ENCODE measurements around the gene TMEM18.
A peak's percentile ranks its signal among the peaks of the same experiment; 100 is the strongest.

Gene TMEM18

GRCh38 chr2:668000-668398 lies 9.2 kb downstream of the TMEM18 start:
- no peak for TF ChIP-seq Cebpa-rat (IDR thresholded peaks at IDR 0.05)

GRCh38 chr2:667332-667999 lies 9.7 kb downstream of the TMEM18 start:
- peaks cover 63 to 84% (median 78%) of the 10 kb centered on the region in 11 experiments for H3K36me3 ChIP-seq
- H3K4me2 ChIP-seq = peak overlapping the region in 4 of 11 experiments; percentile 16 to 88 (median 86); a peak in 5 of 22 replicates
- peak overlapping the region in 2 of 11 experiments; percentile 1 to 95; a peak in 2 of 22 replicates for H3K27ac ChIP-seq
- peaks cover 19 to 47% (median 28%) of the 10 kb centered on the region in 11 experiments for H3K9me3 ChIP-seq (replicated peaks in 1 of 11)
- no peak overlapping the region for H3K4me3 ChIP-seq
- H4K20me1 ChIP-seq = peaks cover 0 to 10% (median 0%) of the 10 kb centered on the region in 11 experiments; a peak in 7 of 22 replicates
- no peaks in the 10 kb centered on the region for H3K27me3 ChIP-seq
- TF ChIP-seq Cebpa-rat (IDR thresholded peaks at IDR 0.05) = no peak
- peaks cover 33 to 66% (median 58%) of the 10 kb centered on the region in 10 experiments for H3K4me1 ChIP-seq
- H3K9ac ChIP-seq = no peak overlapping the region

More at GRCh38 chr2:668000-668398, 9.2 kb downstream of the TMEM18 start:
- Histone ChIP-seq H3K4me1 (peaks cover 33 to 66% (median 58%) of the 10 kb centered on the region in 10 experiments), H3K9me3 (replicated peaks in 1 of 11) (peaks cover 19 to 47% (median 28%) of the 10 kb centered on the region in 11 experiments), H3K36me3 (peaks cover 65 to 89% (median 81%) of the 10 kb centered on the region in 11 experiments), H3K4me3 (no peak overlapping the region), H3K27ac (peak overlapping the region in 3 of 11 experiments; percentile 6 to 96 (median 95); a peak in 3 of 22 replicates), H3K4me2 (peak overlapping the region in 5 of 11 experiments; percentile 16 to 88 (median 85); a peak in 6 of 22 replicates), H3K9ac (no peak overlapping the region), H3K27me3 (no peaks in the 10 kb centered on the region), H4K20me1 (peaks cover 0 to 15% (median 0%) of the 10 kb centered on the region in 11 experiments; a peak in 7 of 22 replicates)

DNA sequence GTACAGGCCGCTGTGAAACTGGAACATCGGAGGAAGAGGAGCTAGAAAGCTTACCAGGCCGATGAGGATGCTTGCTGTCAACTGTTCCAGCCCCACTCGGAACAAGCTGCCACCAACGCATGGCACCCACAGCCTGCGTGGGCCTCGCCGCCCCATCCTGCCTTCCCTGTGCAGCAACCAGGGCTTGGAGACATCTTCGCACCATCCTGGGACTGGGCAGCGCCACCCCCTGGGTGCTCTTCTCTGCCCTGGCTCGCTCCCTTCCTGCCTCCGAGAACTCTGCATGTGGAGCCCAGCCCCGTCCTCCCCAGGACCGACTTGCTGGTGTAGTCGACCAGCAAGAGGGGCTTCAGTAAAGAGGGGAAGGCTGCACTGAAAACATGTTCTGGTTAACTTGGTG lies 10.8 kb downstream of the TMEM18 start:
- H3K9me3 ChIP-seq (replicated peaks in 1 of 11) = peaks cover 19 to 47% (median 28%) of the 10 kb centered on the region in 11 experiments
- no peak overlapping the region for H3K27ac ChIP-seq
- peaks cover 0 to 10% (median 0%) of the 10 kb centered on the region in 11 experiments; a peak in 1 of 22 replicates for H4K20me1 ChIP-seq
- TF ChIP-seq Cebpa-rat (IDR thresholded peaks at IDR 0.05) = no peak
- peaks cover 30 to 69% (median 60%) of the 10 kb centered on the region in 10 experiments for H3K4me1 ChIP-seq
- no peaks in the 10 kb centered on the region for H3K27me3 ChIP-seq
- peak overlapping the region in 3 of 10 experiments; percentile 11 to 45 (median 17); a peak in 5 of 20 replicates for H3K4me3 ChIP-seq
- no peak overlapping the region for H3K9ac ChIP-seq
- peaks cover 58 to 78% (median 73%) of the 10 kb centered on the region in 11 experiments for H3K36me3 ChIP-seq
- H3K4me2 ChIP-seq = no peak overlapping the region

GRCh38 chr2:665340-666073 lies 11.7 kb downstream of the TMEM18 start:
- Histone ChIP-seq H4K20me1 (peaks cover 0 to 19% (median 0%) of the 10 kb centered on the region in 11 experiments; a peak in 2 of 22 replicates), H3K4me2 (no peak overlapping the region), H3K4me1 (peaks cover 22 to 69% (median 62%) of the 10 kb centered on the region in 10 experiments), H3K27me3 (no peaks in the 10 kb centered on the region), H3K9me3 (replicated peaks in 1 of 11) (peaks cover 19 to 42% (median 28%) of the 10 kb centered on the region in 11 experiments), H3K36me3 (peaks cover 56 to 73% (median 70%) of the 10 kb centered on the region in 11 experiments), H3K27ac (no peak overlapping the region), H3K4me3 (peak overlapping the region in 2 of 10 experiments; percentile 16 to 21; a peak in 4 of 20 replicates), H3K9ac (no peak overlapping the region)
- no peak for TF ChIP-seq Cebpa-rat (IDR thresholded peaks at IDR 0.05)

- H3K9ac ChIP-seq = no peak overlapping the region
- H3K9me3 ChIP-seq (replicated peaks in 1 of 11) = peaks cover 19 to 40% (median 28%) of the 10 kb centered on the region in 11 experiments
- peaks cover 0 to 19% (median 0%) of the 10 kb centered on the region in 11 experiments; a peak in 2 of 22 replicates for H4K20me1 ChIP-seq
- 0 out of 22 replicates have a peak overlapping the region, but pooled peaks of 1 of the 11 experiments have one; percentile 83 for H3K4me2 ChIP-seq
- peaks cover 42 to 58% (median 56%) of the 10 kb centered on the region in 11 experiments for H3K36me3 ChIP-seq
- H3K4me3 ChIP-seq = no peak overlapping the region
- H3K27me3 ChIP-seq = no peaks in the 10 kb centered on the region
- TF ChIP-seq Cebpa-rat (IDR thresholded peaks at IDR 0.05) = no peak
- H3K27ac ChIP-seq = no peak overlapping the region
- peaks cover 17 to 69% (median 59%) of the 10 kb centered on the region in 10 experiments for H3K4me1 ChIP-seq
Observed at GRCh38 chr2:664063-664462, 13.1 kb downstream of the TMEM18 start.

DNA sequence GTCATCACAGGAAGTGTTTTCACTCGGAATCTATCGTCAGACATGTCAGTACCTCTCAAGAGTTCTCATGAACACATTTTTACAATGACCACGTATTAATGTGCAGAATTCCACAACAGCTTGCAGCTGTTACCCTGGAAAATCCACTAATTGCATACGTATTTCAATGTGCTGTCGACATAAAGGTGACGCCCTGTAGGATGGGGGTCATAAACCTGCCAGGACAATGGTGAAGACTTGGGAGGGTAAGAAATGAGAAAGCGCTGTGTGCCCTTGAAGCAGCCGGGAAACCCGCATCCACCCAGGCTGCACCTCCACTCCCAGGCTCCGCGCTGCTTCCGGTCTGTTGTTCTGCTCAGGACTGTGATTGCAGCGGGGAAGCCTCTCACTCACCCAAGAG lies 14.0 kb downstream of the TMEM18 start:
- Histone ChIP-seq H3K4me3 (no peak overlapping the region), H3K27me3 (no peaks in the 10 kb centered on the region), H3K4me1 (peaks cover 17 to 69% (median 54%) of the 10 kb centered on the region in 10 experiments), H3K9me3 (replicated peaks in 1 of 11) (peaks cover 19 to 34% (median 27%) of the 10 kb centered on the region in 11 experiments), H3K4me2 (peak overlapping the region; percentile 51 to 86 (median 71)), H3K36me3 (peaks cover 33 to 50% (median 47%) of the 10 kb centered on the region in 11 experiments), H3K9ac (peak overlapping the region in 5 of 11 experiments; percentile 5 to 56 (median 36); a peak in 6 of 22 replicates), H4K20me1 (peaks cover 0 to 19% (median 0%) of the 10 kb centered on the region in 11 experiments; a peak in 2 of 22 replicates), H3K27ac (no peak overlapping the region)
- no peak for TF ChIP-seq Cebpa-rat (IDR thresholded peaks at IDR 0.05)

- Histone ChIP-seq H3K27ac (no peak overlapping the region), H3K9me3 (replicated peaks in 1 of 11) (peaks cover 14 to 16% (median 15%) of the 10 kb centered on the region in 11 experiments), H3K4me2 (peak overlapping the region in 2 of 11 experiments; percentile 72 to 83; a peak in 2 of 22 replicates), H3K27me3 (no peaks in the 10 kb centered on the region), H4K20me1 (peaks cover 0 to 19% (median 0%) of the 10 kb centered on the region in 11 experiments; a peak in 2 of 22 replicates), H3K36me3 (peaks cover 14 to 31% (median 29%) of the 10 kb centered on the region in 11 experiments), H3K9ac (no peak overlapping the region), H3K4me3 (no peak overlapping the region), H3K4me1 (peaks cover 21 to 76% (median 62%) of the 10 kb centered on the region in 10 experiments)
- no peak for TF ChIP-seq Cebpa-rat (IDR thresholded peaks at IDR 0.05)
Observed at GRCh38 chr2:661360-661635, 15.9 kb downstream of the TMEM18 start.

DNA sequence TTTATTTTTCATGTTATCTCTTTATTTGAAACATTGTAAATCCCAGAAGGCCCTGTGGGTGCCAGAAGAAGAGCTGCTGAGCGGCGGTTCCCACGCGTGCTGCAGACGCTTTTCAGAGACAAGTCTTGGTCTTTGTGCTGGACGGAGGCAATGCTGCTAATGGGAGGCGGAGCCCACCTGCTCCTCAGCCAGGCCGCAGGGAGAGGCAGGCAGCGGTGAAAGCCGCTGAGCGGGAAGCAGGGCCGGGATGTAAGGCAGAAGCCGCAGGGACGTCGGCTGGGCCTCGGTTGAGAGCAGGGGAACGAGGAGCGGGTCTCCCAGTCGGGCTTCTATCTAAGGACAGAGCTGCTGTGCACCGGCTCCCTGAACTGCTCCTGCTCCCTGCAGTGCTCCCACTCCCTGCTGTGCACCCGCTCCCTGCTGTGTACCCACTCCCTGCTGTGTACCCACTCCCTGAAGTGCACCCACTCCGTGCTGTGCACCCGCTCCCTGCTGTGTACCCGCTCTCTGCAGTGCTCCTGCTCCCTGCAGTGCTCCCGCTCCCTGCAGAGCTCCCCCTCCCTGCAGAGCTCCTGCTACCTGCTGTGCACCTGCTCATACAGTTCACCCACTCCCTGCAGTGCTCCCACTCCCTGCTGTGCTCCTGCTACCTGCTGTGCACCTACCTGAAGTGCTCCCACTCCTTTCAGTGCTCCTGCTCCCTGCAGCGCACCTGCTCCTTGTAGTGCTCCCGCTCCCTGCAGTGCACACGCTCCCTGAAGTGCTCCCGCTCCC lies 16.4 kb downstream of the TMEM18 start:
- Histone ChIP-seq H4K20me1 (peaks cover 0 to 19% (median 0%) of the 10 kb centered on the region in 11 experiments; a peak in 2 of 22 replicates), H3K36me3 (peaks cover 9 to 25% (median 23%) of the 10 kb centered on the region in 11 experiments), H3K27me3 (no peaks in the 10 kb centered on the region), H3K4me2 (peak overlapping the region in 3 of 11 experiments; percentile 6 to 32 (median 6); a peak in 2 of 22 replicates), H3K4me1 (peaks cover 26 to 81% (median 68%) of the 10 kb centered on the region in 10 experiments), H3K9ac (no peak overlapping the region), H3K9me3 (replicated peaks in 1 of 11) (peaks cover 9 to 11% (median 10%) of the 10 kb centered on the region in 11 experiments), H3K27ac (no peak overlapping the region), H3K4me3 (no peak overlapping the region)
- no peak for TF ChIP-seq Cebpa-rat (IDR thresholded peaks at IDR 0.05)
